Osteoblast (primary cell): ENCODE measurements around the gene CAMK2B. TPM values are rescaled to one million over a fixed set of nuclear protein-coding genes. Genes with fewer than 3 reads are reported as not detected.

Source experiments
- DNase-seq: peaks from one replicate; pipeline ENCODE4 v3.0.0; 2011; ENCODE audit warnings: low spot score, mixed read lengths; ENCODE audit not compliant: insufficient read length; ENCODE audit errors: missing footprints
- H2AFZ ChIP-seq: 2 replicates; pipeline ENCODE4 v1.6.0; 2011; ENCODE audit warnings: mild to moderate bottlenecking, low read length
- H3K27ac ChIP-seq: 2 replicates; pipeline ENCODE4 v1.5.1; 2011; ENCODE audit warnings: mild to moderate bottlenecking, low read depth, low read length, moderate library complexity
- H3K27me3 ChIP-seq: 2 replicates; pipeline ENCODE4 v1.6.0; 2012; ENCODE audit warnings: mild to moderate bottlenecking, control low read depth, inconsistent platforms, low read length, moderate library complexity; ENCODE audit not compliant: insufficient read depth
- H3K36me3 ChIP-seq: 2 replicates; pipeline ENCODE4 v1.5.1; 2011; ENCODE audit warnings: mild to moderate bottlenecking, low read length, control low read depth, moderate library complexity; ENCODE audit not compliant: insufficient read depth
- H3K4me1 ChIP-seq: 2 replicates; pipeline ENCODE4 v1.5.1; 2011; ENCODE audit warnings: mild to moderate bottlenecking, low read length, control low read depth, moderate library complexity; ENCODE audit not compliant: insufficient read depth
- H3K4me2 ChIP-seq: 2 replicates; pipeline ENCODE4 v1.6.0; 2011; ENCODE audit warnings: mild to moderate bottlenecking, low read length; ENCODE audit not compliant: insufficient read depth
- H3K4me3 ChIP-seq: fragments of 200-600 bp; sonication (generic); 3 replicates; pipeline ENCODE4 v1.5.1; 2012; ENCODE audit warnings: mild to moderate bottlenecking, low read length, inconsistent platforms; ENCODE audit not compliant: insufficient read depth
- H3K79me2 ChIP-seq: 2 replicates; pipeline ENCODE4 v1.6.0; 2012; ENCODE audit warnings: mild to moderate bottlenecking, low read length, control low read depth, inconsistent platforms; ENCODE audit not compliant: insufficient read depth
- H3K9me3 ChIP-seq: 2 replicates; pipeline ENCODE4 v1.5.1; 2011; ENCODE audit warnings: low read depth, low read length, control low read depth
- H4K20me1 ChIP-seq: 2 replicates; pipeline ENCODE4 v1.6.0; 2012; ENCODE audit warnings: mild to moderate bottlenecking, low read length, control low read depth; ENCODE audit not compliant: insufficient read depth
- total RNA-seq: library from RNA; depleted of rRNA; stranded (reverse); fragments of >200 nt; gene quantifications from 2 replicates; pipeline ENCODE4 v1.2.3, GENCODE V29; 2012
- TF ChIP-seq, protein P1 (sequence below): IDR thresholded peaks from 2 replicates; pipeline ENCODE4 v1.5.1; 2011; ENCODE audit warnings: mild to moderate bottlenecking, low read depth, low read length, moderate library complexity; ENCODE audit errors: extremely low read depth

Gene CAMK2B
- total RNA-seq, 1 donor: not detected

DNA sequence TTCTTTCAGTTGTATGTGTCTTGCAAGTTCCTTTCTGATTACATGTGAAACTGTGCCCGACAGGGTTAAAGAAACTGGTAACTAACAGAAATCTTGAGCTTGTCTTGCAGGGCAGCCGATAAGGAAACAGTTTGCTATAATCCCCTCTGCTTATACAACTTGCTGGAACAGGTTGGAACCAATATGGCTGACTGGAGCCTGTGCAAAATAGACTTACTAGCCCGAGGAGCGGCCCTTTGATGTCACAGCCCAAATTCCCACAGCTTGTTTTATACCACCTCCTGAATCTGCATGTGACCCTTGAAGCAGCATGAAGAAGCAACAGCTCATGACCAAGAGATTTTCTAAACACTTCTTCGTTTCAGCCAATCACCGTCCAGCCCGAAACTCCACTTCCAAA lies 127.9 kb downstream of the CAMK2B start:
- H3K9me3 ChIP-seq: no peaks in the 10 kb centered on the region
- TF ChIP-seq, protein P1, sequence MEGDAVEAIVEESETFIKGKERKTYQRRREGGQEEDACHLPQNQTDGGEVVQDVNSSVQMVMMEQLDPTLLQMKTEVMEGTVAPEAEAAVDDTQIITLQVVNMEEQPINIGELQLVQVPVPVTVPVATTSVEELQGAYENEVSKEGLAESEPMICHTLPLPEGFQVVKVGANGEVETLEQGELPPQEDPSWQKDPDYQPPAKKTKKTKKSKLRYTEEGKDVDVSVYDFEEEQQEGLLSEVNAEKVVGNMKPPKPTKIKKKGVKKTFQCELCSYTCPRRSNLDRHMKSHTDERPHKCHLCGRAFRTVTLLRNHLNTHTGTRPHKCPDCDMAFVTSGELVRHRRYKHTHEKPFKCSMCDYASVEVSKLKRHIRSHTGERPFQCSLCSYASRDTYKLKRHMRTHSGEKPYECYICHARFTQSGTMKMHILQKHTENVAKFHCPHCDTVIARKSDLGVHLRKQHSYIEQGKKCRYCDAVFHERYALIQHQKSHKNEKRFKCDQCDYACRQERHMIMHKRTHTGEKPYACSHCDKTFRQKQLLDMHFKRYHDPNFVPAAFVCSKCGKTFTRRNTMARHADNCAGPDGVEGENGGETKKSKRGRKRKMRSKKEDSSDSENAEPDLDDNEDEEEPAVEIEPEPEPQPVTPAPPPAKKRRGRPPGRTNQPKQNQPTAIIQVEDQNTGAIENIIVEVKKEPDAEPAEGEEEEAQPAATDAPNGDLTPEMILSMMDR: no peak
- H4K20me1 ChIP-seq: peaks cover 10% of the 10 kb centered on the region
- no peak overlapping the region for H3K27ac ChIP-seq
- no peak overlapping the region for H3K4me2 ChIP-seq
- no peak overlapping the region for H2AFZ ChIP-seq
- H3K36me3 ChIP-seq: no peaks in the 10 kb centered on the region
- H3K4me1 ChIP-seq: peaks cover 7% of the 10 kb centered on the region
- H3K79me2 ChIP-seq: peaks cover 19% of the 10 kb centered on the region
- peaks cover 6% of the 10 kb centered on the region for H3K27me3 ChIP-seq
- no peak overlapping the region for H3K4me3 ChIP-seq
- no peak for DNase-seq

DNA sequence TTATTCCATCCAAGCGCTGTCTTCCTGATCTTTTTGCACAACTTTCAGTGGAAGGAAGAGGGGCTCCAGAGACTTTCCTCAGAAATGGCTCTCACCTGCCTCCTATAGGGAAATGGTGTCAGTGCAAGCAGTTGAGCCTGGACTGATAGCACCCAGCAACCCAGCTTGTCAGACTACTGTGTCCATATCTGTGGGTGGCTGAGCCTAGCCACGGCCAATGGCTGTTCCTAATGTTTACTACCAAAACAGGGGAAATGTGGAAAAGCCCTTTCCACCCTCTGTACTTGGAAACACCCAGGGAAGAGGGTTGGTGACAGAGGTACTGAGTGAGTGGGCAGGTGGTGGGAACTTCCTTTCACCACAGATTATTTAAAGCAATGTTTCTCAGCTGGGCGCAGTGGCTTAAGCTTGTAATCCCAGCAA lies 128.9 kb downstream of the CAMK2B start:
- H2AFZ ChIP-seq: no peak overlapping the region
- H3K4me1 ChIP-seq: no peaks in the 10 kb centered on the region
- peaks cover 13% of the 10 kb centered on the region for H3K27me3 ChIP-seq
- H3K79me2 ChIP-seq: peaks cover 9% of the 10 kb centered on the region
- no peaks in the 10 kb centered on the region for H4K20me1 ChIP-seq
- H3K9me3 ChIP-seq: no peaks in the 10 kb centered on the region
- H3K4me3 ChIP-seq: no peak overlapping the region
- TF ChIP-seq, protein P1: peak; percentile 88
- peak; percentile 90 for DNase-seq
- no peaks in the 10 kb centered on the region for H3K36me3 ChIP-seq
- H3K4me2 ChIP-seq: no peak overlapping the region
- H3K27ac ChIP-seq: no peak overlapping the region

DNA sequence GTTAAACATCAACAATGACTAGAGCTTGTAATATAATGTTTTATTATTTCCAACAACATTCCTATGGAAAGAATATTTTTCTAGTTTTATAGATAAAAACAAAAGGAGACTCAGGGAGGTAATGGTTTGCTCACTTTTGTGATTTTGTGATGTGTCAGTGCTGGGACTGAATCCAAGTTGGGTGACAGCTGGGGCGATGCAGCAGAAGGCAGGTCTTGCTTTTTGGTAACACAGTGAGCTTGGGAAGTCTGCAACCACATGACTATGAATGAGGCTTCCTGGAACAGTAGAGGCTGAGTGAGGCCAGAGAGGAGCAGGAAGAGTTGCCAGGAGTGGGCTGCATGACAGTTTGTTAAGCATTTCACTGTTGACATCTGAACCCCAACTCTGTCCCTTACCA lies 129.5 kb downstream of the CAMK2B start:
- TF ChIP-seq, protein P1: no peak
- H4K20me1 ChIP-seq: no peaks in the 10 kb centered on the region
- peak overlapping the region; percentile 13 for H2AFZ ChIP-seq
- H3K27me3 ChIP-seq: peaks cover 13% of the 10 kb centered on the region
- H3K4me1 ChIP-seq: no peaks in the 10 kb centered on the region
- peaks cover 3% of the 10 kb centered on the region for H3K79me2 ChIP-seq
- no peak for DNase-seq
- H3K4me3 ChIP-seq: no peak overlapping the region
- no peaks in the 10 kb centered on the region for H3K36me3 ChIP-seq
- H3K9me3 ChIP-seq: no peaks in the 10 kb centered on the region
- no peak overlapping the region for H3K4me2 ChIP-seq
- H3K27ac ChIP-seq: no peak overlapping the region

DNA sequence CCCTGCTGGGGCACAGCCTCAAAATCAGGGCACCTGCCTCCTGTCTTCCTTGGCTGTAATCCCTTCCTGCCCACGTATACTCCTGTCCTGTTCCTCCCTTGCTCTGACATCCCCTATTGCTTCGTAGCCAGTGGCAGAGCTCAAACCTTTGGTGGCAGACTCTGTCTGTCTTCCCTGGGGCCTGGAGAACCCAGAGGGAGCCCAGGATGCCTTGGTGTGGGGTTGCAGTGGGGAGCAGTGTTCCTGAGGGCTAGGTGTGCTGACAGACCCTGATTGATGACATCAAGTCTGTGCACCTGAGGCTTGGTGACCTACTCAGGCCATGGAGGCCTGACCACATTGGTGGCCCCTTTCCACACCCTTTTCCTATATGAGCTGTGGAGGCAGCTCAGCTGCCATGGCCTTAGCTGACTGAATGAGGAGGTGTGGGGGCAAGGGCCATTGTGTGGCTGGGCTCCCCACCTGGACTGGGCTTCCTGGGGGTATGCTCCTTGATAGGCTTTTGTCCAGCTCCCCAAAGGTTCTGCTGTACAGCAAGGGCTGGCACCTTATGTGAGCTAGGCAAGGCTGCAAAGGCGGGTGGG lies 130.7 kb downstream of the CAMK2B start:
- TF ChIP-seq, protein P1: no peak
- Histone ChIP-seq H2AFZ (no peak overlapping the region), H3K36me3 (no peaks in the 10 kb centered on the region), H3K4me1 (no peaks in the 10 kb centered on the region), H3K4me2 (no peak overlapping the region), H3K79me2 (no peaks in the 10 kb centered on the region), H3K4me3 (no peak overlapping the region), H3K9me3 (no peaks in the 10 kb centered on the region), H3K27ac (no peak overlapping the region), H3K27me3 (peaks cover 15% of the 10 kb centered on the region), H4K20me1 (no peaks in the 10 kb centered on the region)
- DNase-seq: no peak
